Astrocyte (in vitro differentiated cells and primary cell): ENCODE data around the gene PKP4.

ENCODE experiments used
- EZH2 ChIP-seq: IDR thresholded peaks from 2 replicates; pipeline ENCODE4 v1.6.1; 2012; ENCODE audit warnings: mild to moderate bottlenecking, low read length, inconsistent platforms; ENCODE audit not compliant: insufficient read depth
- TF ChIP-seq, protein P1 (sequence below): IDR thresholded peaks from 2 replicates; pipeline ENCODE4 v1.5.1; 2011; ENCODE audit warnings: low read depth, mild to moderate bottlenecking, inconsistent platforms, low read length, moderate library complexity; ENCODE audit not compliant: insufficient read depth

DNA sequence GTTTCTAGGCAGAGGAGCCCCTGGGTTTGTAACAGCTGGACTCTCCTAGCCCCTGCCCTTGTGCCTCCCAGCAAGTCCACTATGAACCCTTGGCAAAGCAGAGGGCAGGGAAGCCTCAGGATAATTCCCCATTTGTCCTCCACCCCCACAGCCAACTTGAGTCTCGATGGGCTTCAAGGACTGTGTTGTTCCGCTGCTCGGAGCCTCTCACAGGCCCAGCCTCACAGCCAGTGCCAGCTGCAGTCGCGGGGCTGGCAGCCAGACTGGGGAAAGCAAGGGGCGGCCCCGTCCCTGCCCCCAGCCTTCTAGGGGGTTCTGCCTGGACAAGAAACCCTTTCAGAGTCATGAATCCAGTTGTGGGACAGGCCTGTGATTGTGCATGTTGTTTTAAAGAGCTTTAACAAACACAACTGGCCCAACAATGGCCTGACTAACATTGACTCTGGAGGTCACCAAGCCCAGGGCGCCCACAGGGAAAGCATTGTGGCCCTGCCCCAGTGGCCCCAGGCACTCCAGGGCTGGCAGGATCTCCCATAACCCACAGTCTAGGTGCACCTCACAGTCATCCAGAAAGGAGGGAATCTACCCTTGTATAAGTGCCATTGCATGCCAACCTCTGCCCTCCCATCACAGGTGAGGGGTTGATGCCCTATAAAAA is 266.6 kb downstream of the PKP4 start:
- TF ChIP-seq, protein P1, sequence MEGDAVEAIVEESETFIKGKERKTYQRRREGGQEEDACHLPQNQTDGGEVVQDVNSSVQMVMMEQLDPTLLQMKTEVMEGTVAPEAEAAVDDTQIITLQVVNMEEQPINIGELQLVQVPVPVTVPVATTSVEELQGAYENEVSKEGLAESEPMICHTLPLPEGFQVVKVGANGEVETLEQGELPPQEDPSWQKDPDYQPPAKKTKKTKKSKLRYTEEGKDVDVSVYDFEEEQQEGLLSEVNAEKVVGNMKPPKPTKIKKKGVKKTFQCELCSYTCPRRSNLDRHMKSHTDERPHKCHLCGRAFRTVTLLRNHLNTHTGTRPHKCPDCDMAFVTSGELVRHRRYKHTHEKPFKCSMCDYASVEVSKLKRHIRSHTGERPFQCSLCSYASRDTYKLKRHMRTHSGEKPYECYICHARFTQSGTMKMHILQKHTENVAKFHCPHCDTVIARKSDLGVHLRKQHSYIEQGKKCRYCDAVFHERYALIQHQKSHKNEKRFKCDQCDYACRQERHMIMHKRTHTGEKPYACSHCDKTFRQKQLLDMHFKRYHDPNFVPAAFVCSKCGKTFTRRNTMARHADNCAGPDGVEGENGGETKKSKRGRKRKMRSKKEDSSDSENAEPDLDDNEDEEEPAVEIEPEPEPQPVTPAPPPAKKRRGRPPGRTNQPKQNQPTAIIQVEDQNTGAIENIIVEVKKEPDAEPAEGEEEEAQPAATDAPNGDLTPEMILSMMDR: no peak
- TF ChIP-seq EZH2: no peak
